GM12892 (cell line): ENCODE results near the gene RALGPS1.

Source experiments
- POLR2A ChIP-seq: IDR thresholded peaks from 2 replicates; pipeline ENCODE4 v1.6.1; 2011; ENCODE audit warnings: low read depth, low read length, control low read depth
- POLR2AphosphoS5 ChIP-seq: IDR thresholded peaks from 2 replicates; pipeline ENCODE4 v1.6.1; 2011; ENCODE audit warnings: low read depth, low read length, control low read depth

DNA sequence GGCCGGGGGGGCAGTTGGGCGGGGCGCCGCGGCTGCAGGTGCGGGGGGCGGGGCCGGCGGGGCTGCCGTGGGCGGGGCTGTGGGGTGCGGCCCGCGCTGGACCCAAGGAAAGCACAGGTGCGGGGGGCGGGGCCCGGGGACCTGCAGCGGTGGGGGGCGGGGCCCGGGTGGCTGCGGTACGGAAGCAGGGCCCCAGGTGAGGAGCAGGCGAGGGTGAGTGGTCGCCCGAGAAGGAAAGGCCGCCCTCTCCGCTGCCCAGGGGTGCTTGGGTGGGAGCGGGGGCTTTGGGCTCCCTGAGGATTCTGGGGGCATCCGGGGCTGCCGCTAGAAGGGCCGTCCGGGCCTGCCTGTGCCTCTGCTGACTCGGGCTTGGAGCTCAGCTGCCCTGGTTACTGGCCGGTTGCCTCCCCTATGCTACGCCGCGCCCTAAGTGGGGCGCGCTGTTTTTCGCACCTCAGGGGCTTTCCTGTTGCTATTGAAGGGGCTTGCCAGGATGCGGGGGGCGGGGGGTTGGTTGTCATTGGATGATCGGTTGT lies 767 bp downstream of the RALGPS1 start:
- TF ChIP-seq POLR2AphosphoS5 (no peak), POLR2A (no peak)
